Dermis blood vessel endothelial cell (primary cell): ENCODE measurements around the gene CSNK2A2. TPM values are rescaled to one million over a fixed set of nuclear protein-coding genes. Genes with fewer than 3 reads are reported as not detected.
A peak's percentile ranks its signal among the peaks of the same experiment; 100 is the strongest.

Experiments
- DNase-seq: peaks from one replicate; pipeline ENCODE4 v3.0.0; 2010
- total RNA-seq: library from RNA; depleted of rRNA; stranded (reverse); fragments of >200 nt; gene quantifications from 2 replicates; pipeline ENCODE4 v1.2.3, GENCODE V29; 2014

CSNK2A2 gene
- 47.5 and 97.2 TPM in 2 replicates for total RNA-seq

- DNase-seq = peak; percentile 72
These were observed at the start of gene CSNK2A2 for GRCh38 chr16:58198022-58198683. CSNK2A2 (minus strand) TSS chr16:58198106; CDS start chr16:58197736, 370 bp downstream.

GRCh38 chr16:58243528-58244004 lies 45.7 kb upstream of the CSNK2A2 start:
- no peak for DNase-seq

GRCh38 chr16:58236831-58237230 lies 38.9 kb upstream of the CSNK2A2 start:
- no peak for DNase-seq

GRCh38 chr16:58236231-58236690 lies 38.4 kb upstream of the CSNK2A2 start:
- DNase-seq = peak; percentile 60

GRCh38 chr16:58235663-58236062 lies 37.8 kb upstream of the CSNK2A2 start:
- no peak for DNase-seq

- no peak for DNase-seq
These were observed 37.1 kb upstream of the CSNK2A2 start for GRCh38 chr16:58234831-58235595.

- no peak for DNase-seq
These were observed 32.4 kb upstream of the CSNK2A2 start for GRCh38 chr16:58230259-58230658.

GRCh38 chr16:58226790-58227189 lies 28.9 kb upstream of the CSNK2A2 start:
- DNase-seq = no peak

GRCh38 chr16:58225965-58226602 lies 28.2 kb upstream of the CSNK2A2 start:
- DNase-seq = no peak

- DNase-seq = no peak
These were observed 24.8 kb upstream of the CSNK2A2 start for GRCh38 chr16:58222532-58223316.

GRCh38 chr16:58219432-58219831 lies 21.5 kb upstream of the CSNK2A2 start:
- no peak for DNase-seq

- no peak for DNase-seq
These were observed 20.9 kb upstream of the CSNK2A2 start for GRCh38 chr16:58218786-58219185.

GRCh38 chr16:58217311-58217925 lies 19.5 kb upstream of the CSNK2A2 start:
- DNase-seq = no peak

- DNase-seq = no peak
These were observed 15.1 kb upstream of the CSNK2A2 start for GRCh38 chr16:58212824-58213655.

GRCh38 chr16:58211846-58212245 lies 13.9 kb upstream of the CSNK2A2 start:
- DNase-seq = no peak

GRCh38 chr16:58211245-58211644 lies 13.3 kb upstream of the CSNK2A2 start:
- no peak for DNase-seq

- DNase-seq = no peak
These were observed 7.5 kb upstream of the CSNK2A2 start for GRCh38 chr16:58205276-58206036.

GRCh38 chr16:58201163-58201562 lies 3.3 kb upstream of the CSNK2A2 start:
- DNase-seq = no peak

GRCh38 chr16:58200004-58200797 lies 2.3 kb upstream of the CSNK2A2 start:
- no peak for DNase-seq
